Measurements from ENCODE around the gene PSMD9. TPM values are rescaled to one million over a fixed set of nuclear protein-coding genes. Genes with fewer than 3 reads are reported as not detected.
"Not testable (repeated sequence)": the region's sequence is repeated elsewhere in the genome, so short reads cannot be mapped to it uniquely, and the experiment has no call there.

PSMD9 gene
- total RNA-seq, 1 donor from 2014 or later = 49.8 TPM

- DNase-seq (ENCODE audit: low spot score in 2 of 2) = no peak
- no peak overlapping the region for H3K4me3 ChIP-seq
- TF ChIP-seq, protein P1, sequence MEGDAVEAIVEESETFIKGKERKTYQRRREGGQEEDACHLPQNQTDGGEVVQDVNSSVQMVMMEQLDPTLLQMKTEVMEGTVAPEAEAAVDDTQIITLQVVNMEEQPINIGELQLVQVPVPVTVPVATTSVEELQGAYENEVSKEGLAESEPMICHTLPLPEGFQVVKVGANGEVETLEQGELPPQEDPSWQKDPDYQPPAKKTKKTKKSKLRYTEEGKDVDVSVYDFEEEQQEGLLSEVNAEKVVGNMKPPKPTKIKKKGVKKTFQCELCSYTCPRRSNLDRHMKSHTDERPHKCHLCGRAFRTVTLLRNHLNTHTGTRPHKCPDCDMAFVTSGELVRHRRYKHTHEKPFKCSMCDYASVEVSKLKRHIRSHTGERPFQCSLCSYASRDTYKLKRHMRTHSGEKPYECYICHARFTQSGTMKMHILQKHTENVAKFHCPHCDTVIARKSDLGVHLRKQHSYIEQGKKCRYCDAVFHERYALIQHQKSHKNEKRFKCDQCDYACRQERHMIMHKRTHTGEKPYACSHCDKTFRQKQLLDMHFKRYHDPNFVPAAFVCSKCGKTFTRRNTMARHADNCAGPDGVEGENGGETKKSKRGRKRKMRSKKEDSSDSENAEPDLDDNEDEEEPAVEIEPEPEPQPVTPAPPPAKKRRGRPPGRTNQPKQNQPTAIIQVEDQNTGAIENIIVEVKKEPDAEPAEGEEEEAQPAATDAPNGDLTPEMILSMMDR (IDR thresholded peaks at IDR 0.05) = no peak
Observed at GRCh38 chr12:121845701-121846100, 42.9 kb upstream of the PSMD9 start.

GRCh38 chr12:121849211-121849610 is 39.4 kb upstream of the PSMD9 start:
- H3K36me3 ChIP-seq = no peaks in the 10 kb centered on the region
- H3K4me1 ChIP-seq = no peaks in the 10 kb centered on the region
- intact Hi-C loops (cut with DNase I) = no loop called here
- H3K9me3 ChIP-seq = no peaks in the 10 kb centered on the region
- H3K27me3 ChIP-seq = no peaks in the 10 kb centered on the region
- TF ChIP-seq, protein P1 (IDR thresholded peaks at IDR 0.05) = no peak
- H3K4me3 ChIP-seq = no peak overlapping the region
- no peak overlapping the region for H3K27ac ChIP-seq
- DNase-seq (ENCODE audit: low spot score in 2 of 2) = no peak

More at GRCh38 chr12:121845701-121846100, 42.9 kb upstream of the PSMD9 start:
- Histone ChIP-seq H3K27me3 (no peaks in the 10 kb centered on the region), H3K9me3 (no peaks in the 10 kb centered on the region), H3K36me3 (no peaks in the 10 kb centered on the region), H3K4me1 (no peaks in the 10 kb centered on the region), H3K27ac (no peak overlapping the region)
- intact Hi-C loops (cut with DNase I) = no loop called here

DNA sequence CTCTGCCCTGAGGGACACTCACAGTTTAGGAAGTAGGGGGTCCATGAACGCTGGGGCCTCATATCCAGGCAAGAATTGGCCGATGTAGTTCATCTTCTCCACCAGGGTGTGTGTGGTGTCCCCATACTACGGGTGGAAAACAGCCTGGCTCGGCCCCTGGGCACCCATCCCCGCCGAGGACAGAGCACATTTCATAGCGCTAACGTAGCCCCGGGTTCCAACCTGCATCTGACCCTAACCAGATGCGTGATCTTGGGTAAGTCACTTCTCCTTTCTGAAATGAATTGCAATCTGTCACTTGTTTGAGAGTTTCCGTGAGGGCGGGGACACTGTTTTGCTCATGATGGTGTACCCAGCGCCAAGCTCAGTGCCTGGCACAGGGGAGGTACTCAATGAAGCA is 38.9 kb upstream of the PSMD9 start:
- H3K36me3 ChIP-seq = no peaks in the 10 kb centered on the region
- H3K4me3 ChIP-seq = no peak overlapping the region
- no peaks in the 10 kb centered on the region for H3K27me3 ChIP-seq
- H3K4me1 ChIP-seq = no peaks in the 10 kb centered on the region
- intact Hi-C loops (cut with DNase I) = no loop called here
- no peak for DNase-seq (ENCODE audit: low spot score in 2 of 2)
- TF ChIP-seq, protein P1 (IDR thresholded peaks at IDR 0.05) = no peak
- no peak overlapping the region for H3K27ac ChIP-seq
- H3K9me3 ChIP-seq = no peaks in the 10 kb centered on the region

- DNase-seq (ENCODE audit: low spot score in 2 of 2); H3K4me3 ChIP-seq; H3K36me3 ChIP-seq; H3K4me1 ChIP-seq; H3K9me3 ChIP-seq; intact Hi-C loops (cut with DNase I); H3K27me3 ChIP-seq; H3K27ac ChIP-seq: not testable (repeated sequence)
Observed at GRCh38 chr12:121852392-121852791, 36.2 kb upstream of the PSMD9 start.

DNA sequence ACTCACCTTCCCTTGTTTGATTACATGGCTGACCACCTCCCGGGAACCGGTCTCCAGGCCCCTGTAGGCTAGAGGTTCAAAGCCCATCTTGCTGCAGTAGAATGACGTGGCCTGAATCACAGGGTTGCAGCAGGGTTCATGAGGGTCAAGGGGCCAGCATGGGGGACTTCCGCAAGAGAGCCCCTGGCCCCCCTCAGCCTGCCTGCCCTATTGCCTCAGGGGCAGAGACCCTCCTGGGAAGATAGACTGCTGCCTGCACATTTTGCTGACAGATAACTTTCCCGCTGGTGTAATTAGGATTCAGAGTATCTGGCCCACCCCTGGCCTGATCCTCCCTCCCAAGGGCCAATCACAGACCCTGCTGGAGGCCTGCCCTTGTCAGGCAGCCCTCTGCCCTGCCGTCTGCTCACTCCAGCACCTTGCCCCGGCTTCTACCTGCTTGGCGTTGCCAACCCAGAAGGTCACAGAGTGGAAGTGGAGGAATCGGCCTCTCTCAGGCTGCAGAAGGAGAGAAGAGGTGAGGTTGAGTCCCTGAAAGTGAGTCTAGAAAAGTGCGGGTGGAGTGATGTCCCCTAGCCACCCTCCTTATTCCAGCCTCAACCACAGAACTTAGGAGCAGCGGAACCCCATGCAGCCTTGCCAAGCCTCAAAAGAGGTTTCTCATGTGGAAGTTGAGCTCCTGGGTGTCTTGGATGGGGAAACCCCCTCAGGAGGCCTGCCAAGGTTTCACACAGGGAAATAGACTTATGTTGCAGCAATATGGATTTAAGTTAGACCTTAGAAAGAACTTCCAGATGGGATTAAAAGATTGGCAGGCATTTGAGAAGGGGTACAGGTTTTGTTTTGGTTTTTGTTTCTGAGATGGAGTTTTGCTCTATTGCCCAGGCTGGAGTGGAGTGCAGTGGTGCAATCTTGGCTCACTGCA is 31.0 kb upstream of the PSMD9 start:
- intact Hi-C loops (cut with DNase I) = loop anchor here (1.0 to 2.0 kb wide), 2 partner anchors 17 to 63 kb away; no protein-coding TSS in a partner anchor
- Histone ChIP-seq H3K27me3 (no peaks in the 10 kb centered on the region), H3K27ac (peak overlapping the region; percentile 97), H3K36me3 (no peaks in the 10 kb centered on the region), H3K4me3 (no peak overlapping the region), H3K4me1 (peaks cover 18 to 33% of the 10 kb centered on the region in 2 donors), H3K9me3 (no peaks in the 10 kb centered on the region)
- TF ChIP-seq, protein P1 (IDR thresholded peaks at IDR 0.05) = no peak
- DNase-seq (ENCODE audit: low spot score in 2 of 2) = no peak

DNA sequence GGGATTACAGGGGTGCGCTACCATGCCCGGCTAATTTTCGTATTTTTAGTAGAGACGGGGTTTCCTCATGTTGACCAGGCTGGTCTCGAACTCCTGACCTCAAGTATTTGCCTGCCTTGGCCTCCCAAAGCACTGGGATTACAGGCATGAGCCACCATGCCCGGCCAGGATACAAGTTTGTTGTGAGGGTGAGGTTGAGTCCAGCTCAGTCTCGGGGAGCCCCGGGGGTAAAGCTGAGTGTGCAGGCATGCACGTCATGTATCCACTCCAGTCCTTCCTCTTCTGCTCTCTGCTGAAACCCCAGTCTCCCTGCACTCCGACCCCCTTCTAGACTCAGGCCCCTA is 30.3 kb upstream of the PSMD9 start:
- DNase-seq (ENCODE audit: low spot score in 2 of 2) = no peak
- TF ChIP-seq, protein P1 (IDR thresholded peaks at IDR 0.05) = no peak
- peak overlapping the region in 1 of 2 donors; percentile 16 for H3K4me3 ChIP-seq
- no peaks in the 10 kb centered on the region for H3K36me3 ChIP-seq
- H3K27ac ChIP-seq = peak overlapping the region; percentile 97
- H3K27me3 ChIP-seq = no peaks in the 10 kb centered on the region
- no peaks in the 10 kb centered on the region for H3K9me3 ChIP-seq
- intact Hi-C loops (cut with DNase I) = loop anchor here (1.0 to 2.0 kb wide), 2 partner anchors 18 to 63 kb away; no protein-coding TSS in a partner anchor
- H3K4me1 ChIP-seq = peaks cover 18 to 33% of the 10 kb centered on the region in 2 donors
